ENCODE data around the gene EVC.

DNA sequence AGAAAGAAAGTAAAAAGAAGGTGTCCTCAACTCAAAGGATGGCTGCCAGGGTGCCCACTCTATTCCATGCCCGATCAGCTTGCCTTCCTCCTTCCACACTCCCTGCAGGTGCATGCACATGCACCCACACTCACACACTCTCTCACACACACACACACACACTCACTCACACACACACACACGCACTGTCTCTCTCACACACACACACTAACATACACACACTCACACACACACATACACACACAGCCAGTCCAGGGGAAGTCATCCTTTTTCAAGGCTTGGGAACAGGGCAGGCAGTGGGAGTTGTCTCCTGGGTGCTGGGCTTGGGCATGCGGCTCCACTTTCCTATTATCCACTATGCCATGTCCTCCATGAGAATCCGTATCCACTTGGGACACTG, 131.5 kb downstream of the EVC start:
- TF ChIP-seq GATA2 (IDR thresholded peaks at IDR 0.05; ENCODE audit: low read depth, low read length) (no peak), GATA3 (IDR thresholded peaks at IDR 0.05; ENCODE audit: low read depth, low read length) (no peak)

Data from SH-SY5Y (cell line).